RWPE1 (cell line): Measurements from ENCODE around the gene YBX2.

ENCODE experiments used
- CTCF ChIA-PET: fragments of 350-600 bp; sonication (Branson Sonifier 250); formaldehyde crosslinking; extraction: SDS; loops from one replicate; lab custom pipeline; 2021; lab: Yijun Ruan, JAX
- POLR2A ChIA-PET: fragments of 400-600 bp; formaldehyde crosslinking; extraction: SDS; loops from one replicate; lab custom pipeline; 2020; ENCODE audit warnings: antibody characterized with exemption; ENCODE audit not compliant: low non-redundant PET; lab: Yijun Ruan, JAX
- DNase-seq: peaks from one replicate; pipeline ENCODE4 v3.0.0; 2012; ENCODE audit warnings: low spot score
- H3K27ac ChIP-seq: fragments of 450-650 bp; 2 replicates; pipeline ENCODE4 v1.5.1; 2017
- TF ChIP-seq, protein P1 (sequence below): fragments of 450-650 bp; conservative IDR thresholded peaks from 2 replicates; pipeline ENCODE4 v1.5.1; 2017; ENCODE audit warnings: low read depth, mild to moderate bottlenecking

Gene YBX2

DNA sequence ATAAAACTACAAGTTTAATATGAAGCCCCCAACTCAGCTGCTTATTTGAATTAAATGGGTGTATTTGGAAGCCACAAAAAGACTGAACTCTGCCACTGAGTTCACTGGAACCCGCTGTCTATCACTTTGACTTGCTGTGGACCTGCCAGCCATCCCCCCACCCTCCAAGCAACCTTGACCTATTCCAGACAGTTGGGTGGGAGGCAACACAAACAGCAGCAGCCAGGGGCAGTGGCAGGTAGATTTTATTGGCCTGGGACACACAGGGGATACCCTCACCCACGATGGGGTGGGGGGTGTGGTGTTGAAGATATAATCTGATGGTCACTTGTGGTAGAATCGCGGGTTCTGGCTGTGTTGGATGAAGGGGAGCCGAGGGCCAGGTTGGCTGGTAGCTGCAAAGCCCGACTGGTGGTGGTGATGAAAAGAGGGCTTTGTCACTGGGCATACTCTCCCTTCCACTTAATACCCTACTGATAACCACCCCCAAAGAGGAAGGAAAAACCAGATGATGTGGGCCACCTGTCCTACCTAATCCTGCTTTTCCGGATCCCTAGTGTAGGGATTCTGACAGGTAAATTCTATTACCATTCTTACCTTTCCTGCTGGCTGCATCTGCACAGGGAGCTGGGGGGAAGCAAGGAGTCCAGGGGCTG is 18.1 kb upstream of the YBX2 start:
- peak overlapping the region; percentile 62 for H3K27ac ChIP-seq
- ChIA-PET CTCF (interaction anchor here (0.7 kb wide), 1 partner anchor 31 kb away, joined by 5 read pairs; the partner anchor contains the start of gene SLC2A4), POLR2A (interaction anchor here (0.7 kb wide), 1 partner anchor 31 kb away, joined by 3 read pairs; the partner anchor contains the start of gene SLC2A4)
- no peak for DNase-seq
- TF ChIP-seq, protein P1, sequence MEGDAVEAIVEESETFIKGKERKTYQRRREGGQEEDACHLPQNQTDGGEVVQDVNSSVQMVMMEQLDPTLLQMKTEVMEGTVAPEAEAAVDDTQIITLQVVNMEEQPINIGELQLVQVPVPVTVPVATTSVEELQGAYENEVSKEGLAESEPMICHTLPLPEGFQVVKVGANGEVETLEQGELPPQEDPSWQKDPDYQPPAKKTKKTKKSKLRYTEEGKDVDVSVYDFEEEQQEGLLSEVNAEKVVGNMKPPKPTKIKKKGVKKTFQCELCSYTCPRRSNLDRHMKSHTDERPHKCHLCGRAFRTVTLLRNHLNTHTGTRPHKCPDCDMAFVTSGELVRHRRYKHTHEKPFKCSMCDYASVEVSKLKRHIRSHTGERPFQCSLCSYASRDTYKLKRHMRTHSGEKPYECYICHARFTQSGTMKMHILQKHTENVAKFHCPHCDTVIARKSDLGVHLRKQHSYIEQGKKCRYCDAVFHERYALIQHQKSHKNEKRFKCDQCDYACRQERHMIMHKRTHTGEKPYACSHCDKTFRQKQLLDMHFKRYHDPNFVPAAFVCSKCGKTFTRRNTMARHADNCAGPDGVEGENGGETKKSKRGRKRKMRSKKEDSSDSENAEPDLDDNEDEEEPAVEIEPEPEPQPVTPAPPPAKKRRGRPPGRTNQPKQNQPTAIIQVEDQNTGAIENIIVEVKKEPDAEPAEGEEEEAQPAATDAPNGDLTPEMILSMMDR: no peak

DNA sequence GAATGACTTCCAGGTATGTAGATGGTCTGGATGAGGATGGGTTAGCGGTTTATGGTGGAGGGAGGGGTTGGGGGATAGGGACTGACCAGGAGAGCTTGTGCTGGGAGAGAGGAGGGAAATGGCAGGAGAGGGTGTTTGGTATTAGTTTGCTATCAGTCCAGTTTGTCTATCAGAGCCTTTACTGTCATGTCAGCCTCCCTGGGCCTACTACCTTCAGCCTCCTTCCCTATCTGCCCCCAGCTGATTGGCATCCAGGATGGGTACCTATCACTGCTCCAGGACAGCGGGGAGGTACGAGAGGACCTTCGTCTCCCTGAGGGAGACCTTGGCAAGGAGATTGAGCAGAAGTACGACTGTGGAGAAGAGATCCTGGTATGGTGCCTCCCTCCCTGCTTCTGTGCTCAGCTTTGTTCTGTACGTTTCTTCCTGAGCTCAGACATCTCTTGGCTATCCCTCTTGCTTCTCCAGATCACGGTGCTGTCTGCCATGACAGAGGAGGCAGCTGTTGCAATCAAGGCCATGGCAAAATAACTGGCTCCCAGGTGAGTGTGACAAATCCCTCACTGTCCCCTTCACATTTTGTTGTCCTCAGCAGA is 16.8 kb upstream of the YBX2 start:
- TF ChIP-seq, protein P1: no peak
- ChIA-PET CTCF (no interaction called here), POLR2A (no interaction called here)
- DNase-seq: no peak
- peak overlapping the region; percentile 62 for H3K27ac ChIP-seq

DNA sequence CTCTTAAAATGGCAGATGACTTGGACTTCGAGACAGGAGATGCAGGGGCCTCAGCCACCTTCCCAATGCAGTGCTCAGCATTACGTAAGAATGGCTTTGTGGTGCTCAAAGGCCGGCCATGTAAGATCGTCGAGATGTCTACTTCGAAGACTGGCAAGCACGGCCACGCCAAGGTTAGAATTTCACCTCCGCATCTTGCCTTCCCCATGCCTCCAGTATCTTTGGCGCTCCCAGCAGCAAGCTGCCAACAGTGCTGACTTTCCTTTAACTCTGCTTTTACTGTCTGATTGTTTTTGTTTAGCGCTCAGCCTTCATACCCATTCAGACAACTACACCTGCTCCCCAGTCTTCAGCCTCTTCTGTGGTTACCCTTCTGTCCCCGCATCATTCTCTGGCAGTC is 15.2 kb upstream of the YBX2 start:
- no peak for DNase-seq
- CTCF ChIA-PET: interaction anchor here (0.6 to 1.3 kb wide), 2 partner anchors 17 to 258 kb away, joined by 3 to 6 read pairs; no protein-coding TSS in a partner anchor
- TF ChIP-seq, protein P1: no peak
- H3K27ac ChIP-seq: peak overlapping the region; percentile 98
- POLR2A ChIA-PET: interaction anchor here (0.6 to 0.8 kb wide), 3 partner anchors 40 to 598 kb away, joined by 3 to 7 read pairs (median 4); no protein-coding TSS in a partner anchor

DNA sequence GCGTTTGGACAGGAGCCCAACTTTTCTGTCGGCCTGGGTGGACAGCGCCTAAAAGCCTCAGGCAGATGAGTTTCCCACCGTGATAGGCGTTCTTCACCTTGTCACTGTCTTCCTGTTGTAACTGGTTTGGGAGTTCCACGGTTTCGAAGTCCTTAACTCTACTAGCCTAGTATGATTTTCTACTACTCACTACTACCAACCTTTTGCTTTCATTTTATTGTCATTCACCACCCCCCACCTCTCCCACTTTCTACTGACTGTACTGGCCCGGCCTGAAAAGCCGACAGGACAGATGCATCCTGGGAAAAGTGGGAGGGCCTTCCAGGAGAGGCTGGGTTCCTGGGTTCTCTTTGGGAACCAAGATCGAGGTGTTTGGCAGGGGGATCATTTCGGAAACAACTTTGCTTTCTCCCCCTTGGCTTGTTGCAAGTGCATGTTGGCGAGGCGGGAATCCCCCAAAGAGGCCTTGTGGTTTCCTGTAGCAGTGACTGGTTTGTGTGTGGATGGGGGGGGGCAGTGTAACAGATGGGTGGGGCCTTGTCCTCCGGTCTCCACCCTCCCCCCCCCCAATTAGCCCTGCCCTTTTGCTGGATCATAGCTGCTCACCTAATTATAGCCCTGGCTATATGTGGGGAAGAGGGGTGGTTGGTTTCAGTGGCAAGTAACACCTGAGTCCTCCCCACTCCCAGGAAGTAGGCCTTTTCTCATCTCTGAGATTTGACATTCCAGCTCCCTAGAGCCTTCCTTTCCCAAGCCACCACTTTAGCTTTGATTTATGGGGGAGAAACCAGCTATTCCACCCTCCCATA is 14.4 kb upstream of the YBX2 start:
- TF ChIP-seq, protein P1: no peak
- DNase-seq: peak; percentile 81

DNA sequence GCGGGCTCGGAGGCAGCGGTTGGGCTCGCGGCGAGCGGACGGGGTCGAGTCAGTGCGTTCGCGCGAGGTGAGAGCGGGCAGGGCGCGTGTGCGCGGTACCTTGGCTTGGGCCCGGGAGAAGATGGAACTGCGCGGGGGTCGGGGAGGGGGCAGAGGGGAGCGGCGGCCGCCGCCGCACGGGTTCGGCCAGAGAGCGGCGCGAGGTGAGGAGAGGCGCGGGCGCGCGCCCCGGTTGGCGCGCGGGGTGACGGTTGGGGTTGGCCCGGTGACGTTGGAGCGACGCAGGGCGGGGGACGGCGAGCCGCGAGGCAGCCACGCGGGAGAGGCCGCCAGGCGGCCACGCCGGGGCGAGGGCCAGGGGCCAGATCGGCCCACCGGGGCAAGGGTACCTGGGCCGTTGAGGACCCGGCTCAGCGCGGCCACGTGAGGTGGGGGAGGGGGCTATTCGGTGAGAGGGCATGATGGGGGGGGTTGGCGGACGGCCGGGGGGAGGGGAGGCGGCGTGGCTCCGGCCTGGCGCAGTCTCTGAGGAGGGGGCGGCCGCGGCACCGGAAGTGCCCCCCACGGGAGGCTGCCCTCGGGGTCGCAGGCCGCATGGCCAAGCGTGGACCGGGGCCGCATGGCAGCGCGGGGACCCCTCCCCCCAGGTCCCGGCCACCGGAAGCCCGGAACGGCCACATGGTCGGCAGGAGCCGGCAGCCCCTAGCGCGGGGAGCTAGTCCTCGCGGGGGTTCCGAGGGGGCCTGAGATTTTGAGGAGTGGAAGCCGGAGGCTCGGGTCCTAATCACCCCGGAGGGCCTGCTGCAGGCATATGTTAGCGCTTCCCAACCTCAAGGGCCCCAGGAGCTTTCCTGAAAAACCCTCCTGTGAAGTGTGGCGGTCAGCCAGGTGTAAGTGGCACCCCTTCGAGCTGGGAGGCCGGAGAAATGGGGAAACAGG is 13.5 kb upstream of the YBX2 start:
- DNase-seq: peak; percentile 26
- TF ChIP-seq, protein P1: no peak
- ChIA-PET CTCF (no interaction called here), POLR2A (no interaction called here)
- H3K27ac ChIP-seq: peak overlapping the region; percentile 98

More for the DNA sequence above, 14.4 kb upstream of the YBX2 start:
- peak overlapping the region; percentile 98 for H3K27ac ChIP-seq
- POLR2A ChIA-PET: interaction anchor here (0.5 to 0.8 kb wide), 4 partner anchors 41 to 597 kb away, joined by 3 to 7 read pairs (median 4); no protein-coding TSS in a partner anchor
- CTCF ChIA-PET: no interaction called here
